Measurements from ENCODE around the gene BRD4.

BRD4 gene

GRCh38 chr19:15248648-15249527, 83.5 kb downstream of the BRD4 start:
- no peak for DNase-seq (ENCODE audit: low spot score)

- DNase-seq (ENCODE audit: low spot score): no peak
Measured at GRCh38 chr19:15248106-15248505, 84.2 kb downstream of the BRD4 start.

- no peak for DNase-seq (ENCODE audit: low spot score)
Measured at GRCh38 chr19:15247107-15248014, 85.0 kb downstream of the BRD4 start.

GRCh38 chr19:15246198-15246481, 86.2 kb downstream of the BRD4 start:
- no peak for DNase-seq (ENCODE audit: low spot score)

GRCh38 chr19:15245370-15246197, 86.8 kb downstream of the BRD4 start:
- DNase-seq (ENCODE audit: low spot score): no peak

GRCh38 chr19:15244808-15245207, 87.5 kb downstream of the BRD4 start:
- DNase-seq (ENCODE audit: low spot score): no peak

GRCh38 chr19:15244106-15244803, 88.1 kb downstream of the BRD4 start:
- no peak for DNase-seq (ENCODE audit: low spot score)

GRCh38 chr19:15243236-15243957, 88.9 kb downstream of the BRD4 start:
- DNase-seq (ENCODE audit: low spot score): no peak

GRCh38 chr19:15241259-15241910, 91.0 kb downstream of the BRD4 start:
- no peak for DNase-seq (ENCODE audit: low spot score)

GRCh38 chr19:15240515-15240914, 91.8 kb downstream of the BRD4 start:
- DNase-seq (ENCODE audit: low spot score): no peak

GRCh38 chr19:15239337-15239949, 92.9 kb downstream of the BRD4 start:
- DNase-seq (ENCODE audit: low spot score): no peak

GRCh38 chr19:15238639-15239155, 93.6 kb downstream of the BRD4 start:
- DNase-seq (ENCODE audit: low spot score): no peak

- no peak for DNase-seq (ENCODE audit: low spot score)
Measured at GRCh38 chr19:15237759-15238638, 94.3 kb downstream of the BRD4 start.

GRCh38 chr19:15236886-15237285, 95.5 kb downstream of the BRD4 start:
- DNase-seq (ENCODE audit: low spot score): no peak

GRCh38 chr19:15235781-15236180, 96.6 kb downstream of the BRD4 start:
- no peak for DNase-seq (ENCODE audit: low spot score)

- DNase-seq (ENCODE audit: low spot score): no peak
Measured at GRCh38 chr19:15234431-15235130, 97.8 kb downstream of the BRD4 start.

GRCh38 chr19:15231271-15231670, 101.1 kb downstream of the BRD4 start:
- no peak for DNase-seq (ENCODE audit: low spot score)

- no peak for DNase-seq (ENCODE audit: low spot score)
Measured at GRCh38 chr19:15227261-15227660, 105.1 kb downstream of the BRD4 start.
